Fibroblast of peridontal ligament (primary cell): ENCODE results near the gene FUT8.

ENCODE experiments used
- DNase-seq: peaks from one replicate; pipeline ENCODE4 v3.0.0-alpha.2; 2010; ENCODE audit errors: extremely low read depth

Gene FUT8

GRCh38 chr14:65412032-65412846, at the start of gene FUT8:
Gene FUT8 (plus strand): TSS chr14:65412730. CDS start chr14:65561564, 148,834 bp downstream.
- peak; percentile 95 for DNase-seq

GRCh38 chr14:65366802-65367565, 45.5 kb upstream of the FUT8 start:
- DNase-seq = no peak

- no peak for DNase-seq
Measured at GRCh38 chr14:65369560-65369959, 43.0 kb upstream of the FUT8 start.

GRCh38 chr14:65370801-65371248, 41.7 kb upstream of the FUT8 start:
- no peak for DNase-seq

- no peak for DNase-seq
Measured at GRCh38 chr14:65371784-65372183, 40.7 kb upstream of the FUT8 start.

GRCh38 chr14:65373016-65373670, 39.4 kb upstream of the FUT8 start:
- no peak for DNase-seq

- peak; percentile 58 for DNase-seq
Measured at GRCh38 chr14:65373671-65374039, 38.9 kb upstream of the FUT8 start.

GRCh38 chr14:65377576-65377975, 35.0 kb upstream of the FUT8 start:
- peak; percentile 64 for DNase-seq

- no peak for DNase-seq
Measured at GRCh38 chr14:65382586-65382985, 29.9 kb upstream of the FUT8 start.

- no peak for DNase-seq
Measured at GRCh38 chr14:65387171-65387570, 25.4 kb upstream of the FUT8 start.

- no peak for DNase-seq
Measured at GRCh38 chr14:65387628-65388027, 24.9 kb upstream of the FUT8 start.

- DNase-seq = no peak
Measured at GRCh38 chr14:65392296-65392695, 20.2 kb upstream of the FUT8 start.

GRCh38 chr14:65396082-65396910, 16.2 kb upstream of the FUT8 start:
- DNase-seq = no peak

GRCh38 chr14:65403231-65403630, 9.3 kb upstream of the FUT8 start:
- DNase-seq = peak; percentile 72

GRCh38 chr14:65408113-65408512, 4.4 kb upstream of the FUT8 start:
- no peak for DNase-seq

GRCh38 chr14:65410640-65411039, 1.9 kb upstream of the FUT8 start:
- DNase-seq = no peak

- DNase-seq = peak; percentile 92
Measured at GRCh38 chr14:65411656-65412031, 886 bp upstream of the FUT8 start.

GRCh38 chr14:65412856-65413738, 567 bp downstream of the FUT8 start:
- DNase-seq = peak; percentile 62

- peak; percentile 16 for DNase-seq
Measured at GRCh38 chr14:65413739-65414045, 1.2 kb downstream of the FUT8 start.

GRCh38 chr14:65414961-65415589, 2.5 kb downstream of the FUT8 start:
- DNase-seq = peak; percentile 75
